Body of pancreas (tissue), 4 donors: Measurements from ENCODE around the gene PKD1L1. TPM values are rescaled to one million over a fixed set of nuclear protein-coding genes. Genes with fewer than 3 reads are reported as not detected.
A peak's percentile ranks its signal among the peaks of the same experiment; 100 is the strongest.

Experiments
- ATAC-seq: fragments of 150-250 bp; one replicate; pipeline ENCODE4 v1.9.1; 2016
- DNase-seq, 4 donors: peaks; one replicate each; pipeline ENCODE4 v3.0.0-alpha.2; 2019
- H3K27ac ChIP-seq, 4 donors: fragments of 200-600 bp; sonication (generic); 1 replicate in 3 of 4; 2 replicates in 1 of 4; pipeline versions ENCODE4 v1.5.1 to v1.6.1; 2016 to 2019; ENCODE audit warnings: mild to moderate bottlenecking in 1 of 4, mixed read lengths in 1 of 4, moderate library complexity in 1 of 4
- H3K27me3 ChIP-seq, 2 donors: fragments of 200-600 bp; sonication (generic); one replicate each; pipeline ENCODE4 v1.6.0; 2016; ENCODE audit warnings: mild to moderate bottlenecking in 1 of 2
- H3K36me3 ChIP-seq, 2 donors: fragments of 200-600 bp; sonication (generic); replicated peaks in 1 of 2; 2 replicates each; pipeline ENCODE4 v1.5.1; 2016; ENCODE audit warnings: low read depth in 2 of 2; ENCODE audit not compliant: insufficient read depth in 1 of 2
- H3K4me1 ChIP-seq: fragments of 200-600 bp; sonication (generic); one replicate; pipeline ENCODE4 v1.6.0; 2016
- H3K4me3 ChIP-seq, 2 donors: fragments of 200-600 bp; sonication (generic); 1 replicate in 1 of 2; 2 replicates in 1 of 2; pipeline ENCODE4 v1.5.1; 2016 to 2019
- H3K9me3 ChIP-seq, 3 donors: fragments of 200-600 bp; sonication (generic); 1 replicate in 2 of 3; 2 replicates in 1 of 3; pipeline ENCODE4 v1.5.1; 2016
- CTCF ChIP-seq, 7 experiments: fragments of 450-650 bp in 4 of 7; fragments of 200-600 bp in 3 of 7; sonication (generic) in 3 of 7; IDR thresholded peaks; one replicate each; pipeline ENCODE4 v1.5.1; 2016 to 2019; ENCODE audit warnings: antibody characterized with exemption in 7 of 7
- POLR2A ChIP-seq, 3 donors: fragments of 450-650 bp; IDR thresholded peaks; one replicate each; pipeline ENCODE4 v1.6.1; 2016; ENCODE audit warnings: antibody characterized with exemption in 3 of 3, mild to moderate bottlenecking in 2 of 3
- WGBS, 2 donors: methylation state at CpG; one replicate each; pipeline ENCODE4 v1.1.5; 2017; 5-methylcytosine and 5-hydroxymethylcytosine counted together
- intact Hi-C: fragments of 100-400 bp; cut with DNase I; formaldehyde crosslinking; loops from one replicate; pipeline ENCODE4 v1.15.1; 2023
- total RNA-seq, 2 donors: library from RNA; depleted of rRNA; stranded (reverse); fragments of >200 nt; gene quantifications; one replicate each; pipeline ENCODE4 v1.1.0, GENCODE V29; 2016

Gene PKD1L1
- total RNA-seq, 2 donors from 2014 or later = 0.26 to 4.0 TPM

GRCh38 chr7:47788083-47788482, 160.2 kb downstream of the PKD1L1 start:
- intact Hi-C loops = no loop called here
- no peak overlapping the region for H3K4me3 ChIP-seq
- H3K4me1 ChIP-seq = peaks cover 12% of the 10 kb centered on the region
- WGBS, 2 donors = 91 to 93% methylated on average over 4 of the region's 4 CpGs
- no peaks in the 10 kb centered on the region for H3K27me3 ChIP-seq
- TF ChIP-seq CTCF (IDR thresholded peaks at IDR 0.05) = no peak
- no peak for TF ChIP-seq POLR2A (IDR thresholded peaks at IDR 0.05)
- DNase-seq (no peak), ATAC-seq (no peak)
- H3K36me3 ChIP-seq = no peaks in the 10 kb centered on the region
- H3K9me3 ChIP-seq = no peaks in the 10 kb centered on the region
- no peak overlapping the region for H3K27ac ChIP-seq

DNA sequence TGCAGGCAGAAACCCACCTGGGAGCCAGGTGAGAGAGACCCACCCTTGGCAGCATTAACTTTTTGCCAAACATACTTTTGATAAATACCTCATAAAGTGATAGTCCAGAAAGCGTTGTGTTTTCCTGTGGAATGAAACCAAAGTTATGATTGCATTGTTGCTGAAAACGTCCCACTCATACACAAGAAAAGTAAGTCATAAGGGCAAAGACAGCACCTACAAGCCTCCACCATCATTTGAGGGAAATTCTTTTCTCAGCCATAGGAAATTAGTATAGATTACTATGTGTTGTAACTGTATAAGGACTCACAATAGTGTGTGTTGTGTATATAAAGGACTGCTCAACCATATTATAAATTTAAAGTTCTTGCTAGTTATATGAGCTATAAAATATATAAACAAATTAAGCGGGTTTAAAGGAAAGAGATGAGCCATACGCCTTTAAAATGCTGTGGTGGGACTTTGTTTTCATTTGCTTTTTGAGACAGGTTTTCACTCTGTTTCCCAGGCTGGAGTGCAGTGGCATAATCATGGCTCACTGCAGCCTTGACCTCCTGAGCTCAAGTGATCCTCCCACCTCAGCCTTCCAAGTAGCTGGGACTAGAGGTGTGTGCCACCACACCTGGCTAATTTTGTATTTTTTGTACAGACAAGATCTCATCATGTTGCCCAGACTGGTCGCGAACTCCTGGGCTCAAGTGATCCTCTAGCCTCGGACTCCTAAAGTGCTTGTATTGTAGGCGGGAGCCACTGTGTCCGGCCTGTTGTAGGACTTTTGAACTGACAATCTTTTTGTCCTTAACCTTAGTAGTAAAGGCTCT, 160.8 kb downstream of the PKD1L1 start:
- DNase-seq = no peak
- H3K27me3 ChIP-seq = no peaks in the 10 kb centered on the region
- H3K9me3 ChIP-seq = no peaks in the 10 kb centered on the region
- ATAC-seq = no peak
- 74 to 83% methylated on average over 9 of the region's 9 CpGs for whole genome bisulfite sequencing, 2 donors
- intact Hi-C loops = no loop called here
- peaks cover 12% of the 10 kb centered on the region for H3K4me1 ChIP-seq
- H3K36me3 ChIP-seq = no peaks in the 10 kb centered on the region
- no peak for TF ChIP-seq CTCF (IDR thresholded peaks at IDR 0.05)
- TF ChIP-seq POLR2A (IDR thresholded peaks at IDR 0.05) = no peak
- H3K27ac ChIP-seq = peak overlapping the region in 3 of 4 donors; percentile 46 to 79 (median 75)
- H3K4me3 ChIP-seq = no peak overlapping the region

GRCh38 chr7:47786557-47787248, 161.6 kb downstream of the PKD1L1 start:
- Histone ChIP-seq H3K4me3 (no peak overlapping the region), H3K36me3 (no peaks in the 10 kb centered on the region), H3K27me3 (no peaks in the 10 kb centered on the region), H3K9me3 (no peaks in the 10 kb centered on the region), H3K4me1 (peaks cover 12% of the 10 kb centered on the region), H3K27ac (peak overlapping the region in 3 of 4 donors; percentile 46 to 79 (median 75))
- peak; percentile 49 to 76 (median 65) for DNase-seq
- TF ChIP-seq CTCF (IDR thresholded peaks at IDR 0.05) = no peak
- peak in 1 of 3 donors; percentile 28 for TF ChIP-seq POLR2A (IDR thresholded peaks at IDR 0.05)
- intact Hi-C loops = no loop called here
- peak; percentile 89 for ATAC-seq
- WGBS, 2 donors = 37 to 46% methylated on average over 11 of the region's 11 CpGs

DNA sequence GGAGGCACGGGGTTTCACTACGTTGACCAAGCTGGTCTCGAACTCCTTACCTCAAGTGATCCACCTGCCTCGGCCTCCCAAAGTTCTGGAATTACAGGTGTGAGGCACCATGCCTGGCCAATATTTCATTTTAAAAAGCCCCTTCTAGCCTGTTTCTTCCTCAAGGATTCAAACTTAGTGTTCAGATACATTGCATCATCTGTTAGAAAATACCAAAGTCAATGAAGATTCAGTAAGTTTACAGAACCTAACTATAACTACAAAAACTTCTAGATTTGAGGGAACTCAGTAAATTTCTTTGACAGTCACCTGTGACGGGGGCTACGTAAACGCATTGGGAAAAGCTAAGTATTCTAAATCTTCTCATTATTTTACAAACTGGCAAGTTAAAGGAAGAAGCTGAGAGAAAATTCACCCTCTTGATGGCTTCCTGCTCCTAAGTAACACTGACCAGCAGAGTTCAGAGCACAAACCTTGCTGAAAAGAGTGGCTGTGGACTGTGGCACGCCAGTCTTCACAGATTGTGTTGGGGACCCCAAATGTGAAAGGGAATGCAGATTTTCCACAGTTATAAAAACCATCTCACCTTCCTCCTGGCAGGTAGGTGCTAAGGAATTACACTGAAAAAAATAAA, 162.2 kb downstream of the PKD1L1 start:
- ATAC-seq = no peak
- peaks cover 12% of the 10 kb centered on the region for H3K4me1 ChIP-seq
- H3K27ac ChIP-seq = peak overlapping the region in 3 of 4 donors; percentile 46 to 79 (median 75)

More for the DNA sequence above, 162.2 kb downstream of the PKD1L1 start:
- intact Hi-C loops = no loop called here
- Histone ChIP-seq H3K36me3 (no peaks in the 10 kb centered on the region), H3K27me3 (no peaks in the 10 kb centered on the region), H3K9me3 (no peaks in the 10 kb centered on the region), H3K4me3 (no peak overlapping the region)
- no peak for DNase-seq
- WGBS, 2 donors = 88 to 93% methylated on average over 8 of the region's 8 CpGs
- no peak for TF ChIP-seq CTCF (IDR thresholded peaks at IDR 0.05)
- TF ChIP-seq POLR2A (IDR thresholded peaks at IDR 0.05) = no peak
